Progenitor cell of endocrine pancreas (in vitro differentiated cells): ENCODE data around the gene LMAN2. TPM values are rescaled to one million over a fixed set of nuclear protein-coding genes. Genes with fewer than 3 reads are reported as not detected.

Source experiments
- DNase-seq: peaks from one replicate; pipeline ENCODE4 v3.0.0; 2021; ENCODE audit warnings: low spot score; ENCODE audit not compliant: unreplicated experiment
- H3K27ac Mint-ChIP-seq: 2 replicates; pipeline ENCODE4 v1.8.0; 2021; ENCODE audit warnings: mild to moderate bottlenecking, moderate library complexity, mixed read lengths
- H3K27me3 Mint-ChIP-seq: 2 replicates; pipeline ENCODE4 v1.8.0; 2021; ENCODE audit warnings: mixed read lengths
- H3K36me3 Mint-ChIP-seq: 2 replicates; pipeline ENCODE4 v1.8.0; 2022; ENCODE audit warnings: mixed read lengths; ENCODE audit not compliant: insufficient read depth
- H3K4me1 Mint-ChIP-seq: 2 replicates; pipeline ENCODE4 v1.8.0; 2021; ENCODE audit warnings: low read depth, mixed read lengths
- H3K4me3 Mint-ChIP-seq: 2 replicates; pipeline ENCODE4 v1.8.0; 2021; ENCODE audit warnings: low read depth, mild to moderate bottlenecking, moderate library complexity, mixed read lengths
- H3K9me3 Mint-ChIP-seq: 2 replicates; pipeline ENCODE4 v1.8.0; 2021; ENCODE audit warnings: low read depth, mixed read lengths
- total RNA-seq: library from RNA; stranded (reverse); gene quantifications from 2 replicates; pipeline ENCODE4 v1.2.1, GENCODE V29; 2021
- TF ChIP-seq, protein P1 (sequence below): fragments of 200-600 bp; sonication (generic); IDR thresholded peaks from one replicate; pipeline ENCODE4 v1.5.0; 2021; ENCODE audit warnings: antibody characterized with exemption, mild to moderate bottlenecking; ENCODE audit not compliant: unreplicated experiment

Gene LMAN2
- total RNA-seq, 1 donor from 2014 or later: 111 TPM

DNA sequence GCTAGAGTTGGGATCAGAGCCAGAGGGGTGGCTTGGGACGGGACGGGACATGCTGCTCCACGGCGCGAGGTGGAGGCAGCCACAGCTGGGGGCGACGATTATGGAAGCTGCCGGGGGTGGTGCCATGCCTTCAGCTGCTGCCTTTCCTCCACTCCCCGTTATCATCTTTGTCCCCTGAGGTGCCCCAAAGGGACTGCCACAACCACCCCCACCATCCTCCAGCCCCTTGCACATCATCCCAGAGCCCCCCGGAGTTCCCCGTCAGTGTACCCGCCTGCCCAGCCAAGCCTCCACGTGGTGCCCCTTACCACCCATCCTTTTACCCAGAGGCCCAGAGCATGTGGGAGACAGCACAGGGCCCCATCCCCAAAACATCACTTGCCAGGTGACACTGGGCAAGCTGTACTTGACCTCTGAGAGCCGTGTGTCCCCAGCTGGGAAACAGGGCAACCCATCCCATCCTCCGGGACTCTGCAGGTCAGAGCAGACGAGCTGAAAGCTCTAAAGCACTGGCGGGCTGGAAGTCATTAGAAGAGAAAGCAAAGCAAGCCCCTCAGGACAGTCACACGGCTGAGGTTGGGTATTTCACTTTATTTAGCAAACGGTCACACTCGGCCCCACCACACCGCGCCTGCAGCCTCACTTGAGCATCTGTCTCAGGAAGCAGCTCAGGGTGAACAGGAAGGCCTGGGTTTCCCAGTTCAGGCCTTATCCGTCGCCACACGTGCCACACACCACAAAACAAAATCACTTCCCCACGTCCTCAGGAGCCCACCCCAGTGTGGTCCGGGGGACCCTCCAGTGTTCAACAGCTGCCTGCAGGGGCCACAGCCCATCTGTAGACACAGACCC is 20.3 kb downstream of the LMAN2 start:
- DNase-seq: no peak
- peak overlapping the region; percentile 34 for H3K27ac Mint-ChIP-seq
- H3K36me3 Mint-ChIP-seq: peaks cover 33% of the 10 kb centered on the region
- H3K27me3 Mint-ChIP-seq: no peaks in the 10 kb centered on the region
- no peaks in the 10 kb centered on the region for H3K9me3 Mint-ChIP-seq
- no peak overlapping the region for H3K4me3 Mint-ChIP-seq
- H3K4me1 Mint-ChIP-seq: peaks cover 7% of the 10 kb centered on the region
- TF ChIP-seq, protein P1, sequence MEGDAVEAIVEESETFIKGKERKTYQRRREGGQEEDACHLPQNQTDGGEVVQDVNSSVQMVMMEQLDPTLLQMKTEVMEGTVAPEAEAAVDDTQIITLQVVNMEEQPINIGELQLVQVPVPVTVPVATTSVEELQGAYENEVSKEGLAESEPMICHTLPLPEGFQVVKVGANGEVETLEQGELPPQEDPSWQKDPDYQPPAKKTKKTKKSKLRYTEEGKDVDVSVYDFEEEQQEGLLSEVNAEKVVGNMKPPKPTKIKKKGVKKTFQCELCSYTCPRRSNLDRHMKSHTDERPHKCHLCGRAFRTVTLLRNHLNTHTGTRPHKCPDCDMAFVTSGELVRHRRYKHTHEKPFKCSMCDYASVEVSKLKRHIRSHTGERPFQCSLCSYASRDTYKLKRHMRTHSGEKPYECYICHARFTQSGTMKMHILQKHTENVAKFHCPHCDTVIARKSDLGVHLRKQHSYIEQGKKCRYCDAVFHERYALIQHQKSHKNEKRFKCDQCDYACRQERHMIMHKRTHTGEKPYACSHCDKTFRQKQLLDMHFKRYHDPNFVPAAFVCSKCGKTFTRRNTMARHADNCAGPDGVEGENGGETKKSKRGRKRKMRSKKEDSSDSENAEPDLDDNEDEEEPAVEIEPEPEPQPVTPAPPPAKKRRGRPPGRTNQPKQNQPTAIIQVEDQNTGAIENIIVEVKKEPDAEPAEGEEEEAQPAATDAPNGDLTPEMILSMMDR: no peak

DNA sequence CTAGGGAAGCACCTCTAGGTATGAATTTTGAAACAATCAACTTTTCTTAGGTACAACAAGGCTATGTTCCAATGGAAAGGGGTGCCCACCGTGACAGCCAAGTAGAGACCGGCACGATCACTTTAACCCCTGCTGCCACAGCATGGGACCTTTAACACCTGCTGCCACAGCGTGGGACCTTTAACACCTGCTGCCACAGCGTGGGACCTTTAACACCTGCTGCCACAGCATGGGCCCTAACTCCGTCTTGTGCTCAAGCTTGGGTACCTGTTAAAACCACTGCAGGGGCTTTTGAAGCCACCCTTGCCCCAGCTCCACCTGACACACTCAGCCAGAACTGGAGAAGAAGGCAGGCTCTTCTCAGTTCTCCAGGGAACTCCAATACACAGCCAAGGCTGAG is 21.6 kb downstream of the LMAN2 start:
- TF ChIP-seq, protein P1: no peak
- H3K4me1 Mint-ChIP-seq: peaks cover 19% of the 10 kb centered on the region
- peaks cover 27% of the 10 kb centered on the region for H3K36me3 Mint-ChIP-seq
- H3K9me3 Mint-ChIP-seq: no peaks in the 10 kb centered on the region
- H3K27ac Mint-ChIP-seq: peak overlapping the region; percentile 59
- no peak for DNase-seq
- no peak overlapping the region for H3K4me3 Mint-ChIP-seq
- no peaks in the 10 kb centered on the region for H3K27me3 Mint-ChIP-seq

DNA sequence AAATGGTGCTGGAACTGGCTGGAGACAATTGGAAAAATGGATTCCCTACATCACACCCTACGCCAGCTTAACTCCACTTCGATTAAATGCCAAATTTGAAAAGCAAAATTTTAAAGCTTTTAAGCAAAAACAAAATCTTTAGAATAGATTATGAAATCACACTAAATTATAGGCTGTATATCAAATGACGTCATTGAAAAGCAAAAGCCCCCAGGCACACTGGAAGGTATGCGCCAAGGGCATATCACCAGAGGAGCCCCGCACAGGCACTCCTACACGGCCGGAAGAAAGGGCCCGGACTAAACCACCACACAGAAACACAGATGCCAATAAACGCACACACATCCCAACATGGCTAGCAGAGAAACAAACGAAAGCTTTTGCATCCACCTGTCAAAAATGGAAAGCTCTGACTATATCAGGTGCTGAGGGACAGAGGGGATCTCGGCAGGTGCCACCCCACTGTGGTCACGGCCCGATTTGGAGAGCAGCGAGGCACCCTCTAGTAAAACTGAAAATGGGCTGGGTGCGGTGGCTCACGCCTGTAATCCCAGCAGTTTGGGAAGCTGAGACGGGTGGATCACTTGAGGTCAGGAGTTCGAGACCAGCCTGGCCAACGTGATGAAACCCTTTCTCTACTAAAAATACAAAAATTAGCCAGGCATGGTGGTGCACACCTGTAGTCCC is 22.8 kb downstream of the LMAN2 start:
- no peak for DNase-seq
- Mint-ChIP-seq H3K9me3 (no peaks in the 10 kb centered on the region), H3K4me3 (no peak overlapping the region), H3K36me3 (peaks cover 20% of the 10 kb centered on the region), H3K27ac (no peak overlapping the region), H3K27me3 (no peaks in the 10 kb centered on the region), H3K4me1 (peaks cover 22% of the 10 kb centered on the region)
- TF ChIP-seq, protein P1: no peak

DNA sequence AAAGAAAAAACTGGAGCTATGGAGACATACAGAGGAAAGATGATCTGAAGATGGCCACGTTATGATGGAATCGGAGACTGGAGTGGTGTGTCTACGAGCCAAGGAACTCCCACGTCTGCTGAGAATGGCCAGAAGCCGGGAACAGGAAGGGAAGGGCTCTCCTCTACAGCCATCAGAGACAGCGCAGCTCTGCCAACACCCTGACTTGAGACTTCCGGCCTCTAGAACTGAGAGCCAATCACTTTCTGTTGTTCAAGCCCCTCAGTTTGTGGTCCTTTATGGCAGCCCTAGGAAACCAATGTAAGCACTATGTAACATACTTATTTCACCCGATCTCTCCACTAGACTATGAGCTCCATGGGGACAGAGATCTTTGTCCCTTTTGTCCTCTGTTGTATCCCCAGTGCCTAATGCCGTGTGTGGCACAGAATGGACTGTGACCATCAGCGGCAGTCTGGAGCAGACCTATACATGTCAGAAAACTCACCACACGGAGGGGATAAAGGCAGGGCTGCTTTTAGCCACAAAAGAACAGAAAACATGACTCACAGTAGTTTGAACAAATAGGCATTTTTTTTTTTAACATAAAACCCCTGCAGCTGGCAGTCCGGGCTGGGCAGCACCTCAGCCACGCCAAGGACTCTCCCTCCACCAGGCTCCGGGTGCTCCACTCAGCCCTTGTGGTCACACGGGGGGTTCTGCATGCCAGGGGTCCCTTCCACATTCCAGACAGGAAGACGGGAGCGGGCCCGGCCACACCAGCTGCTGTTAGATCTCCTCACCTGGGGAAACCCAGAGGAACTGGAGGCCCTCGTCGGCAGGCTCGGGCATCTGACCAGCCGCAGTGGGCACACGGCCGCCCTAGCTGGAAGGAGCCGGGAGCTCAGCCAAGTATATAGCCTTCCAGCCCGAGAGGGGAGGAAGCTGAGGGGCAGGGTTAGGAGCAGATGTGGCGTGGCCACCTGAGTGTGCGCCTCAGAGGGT is 23.6 kb downstream of the LMAN2 start:
- no peak overlapping the region for H3K4me3 Mint-ChIP-seq
- peaks cover 18% of the 10 kb centered on the region for H3K36me3 Mint-ChIP-seq
- H3K27me3 Mint-ChIP-seq: no peaks in the 10 kb centered on the region
- peak overlapping the region; percentile 88 for H3K27ac Mint-ChIP-seq
- H3K4me1 Mint-ChIP-seq: peaks cover 24% of the 10 kb centered on the region
- TF ChIP-seq, protein P1: no peak
- no peak for DNase-seq
- no peaks in the 10 kb centered on the region for H3K9me3 Mint-ChIP-seq
